ENCODE measurements around the gene XRCC1. TPM values are rescaled to one million over a fixed set of nuclear protein-coding genes. Genes with fewer than 3 reads are reported as not detected.

Gene XRCC1
- polyA plus RNA-seq, 1 donor from 2014 or later: 18.6 TPM

- Histone ChIP-seq H3K9me3 (ENCODE audit: low read length) (no peaks in the 10 kb centered on the region), H3K9me2 (ENCODE audit: insufficient read depth, low read length) (no peaks in the 10 kb centered on the region), H3K27me3 (ENCODE audit: insufficient read depth, low read depth, low read length) (peaks cover 5% of the 10 kb centered on the region), H3K9ac (ENCODE audit: low read length) (no peak overlapping the region), H4K20me1 (ENCODE audit: insufficient read depth) (no peaks in the 10 kb centered on the region), H3F3A (ENCODE audit: insufficient read depth, low read length, poor library complexity, severe bottlenecking) (no peaks in the 10 kb centered on the region), H3K4me2 (ENCODE audit: low read length) (no peak overlapping the region), H3K36me3 (ENCODE audit: insufficient read depth, low read length) (no peaks in the 10 kb centered on the region), H3K4me3 (ENCODE audit: low read length) (no peak overlapping the region), H3K27ac (ENCODE audit: low read length) (no peak overlapping the region), H3K79me2 (replicated peaks; ENCODE audit: insufficient read depth, low read length) (no peaks in the 10 kb centered on the region), H2AFZ (ENCODE audit: low read depth, low read length) (no peak overlapping the region)
- TF ChIP-seq SMC3 (conservative IDR thresholded peaks at IDR 0.05; ENCODE audit: poor library complexity) (no peak), TAF1 (IDR thresholded peaks at IDR 0.05; ENCODE audit: low read depth) (no peak), REST (IDR thresholded peaks at IDR 0.05; ENCODE audit: borderline replicate concordance) (no peak), EZH2 (IDR thresholded peaks at IDR 0.05; ENCODE audit: borderline replicate concordance, insufficient read depth, low read length, poor library complexity, severe bottlenecking) (no peak), EP300 (conservative IDR thresholded peaks at IDR 0.05; ENCODE audit: poor library complexity, severe bottlenecking) (no peak), CTCF (IDR thresholded peaks at IDR 0.05; ENCODE audit: poor library complexity, severe bottlenecking) (no peak), RAD21 (conservative IDR thresholded peaks at IDR 0.05) (no peak), POLR2AphosphoS5 (IDR thresholded peaks at IDR 0.05) (no peak)
These were observed 69.4 kb downstream of the XRCC1 start for GRCh38 chr19:43505941-43506340.

GRCh38 chr19:43505186-43505456 is 70.2 kb downstream of the XRCC1 start:
- Histone ChIP-seq H3K27me3 (ENCODE audit: insufficient read depth, low read depth, low read length) (peaks cover 5% of the 10 kb centered on the region), H2AFZ (ENCODE audit: low read depth, low read length) (no peak overlapping the region), H3K9me2 (ENCODE audit: insufficient read depth, low read length) (no peaks in the 10 kb centered on the region), H3K36me3 (ENCODE audit: insufficient read depth, low read length) (no peaks in the 10 kb centered on the region), H4K20me1 (ENCODE audit: insufficient read depth) (no peaks in the 10 kb centered on the region), H3K9ac (ENCODE audit: low read length) (no peak overlapping the region), H3K9me3 (ENCODE audit: low read length) (no peaks in the 10 kb centered on the region), H3F3A (ENCODE audit: insufficient read depth, low read length, poor library complexity, severe bottlenecking) (no peaks in the 10 kb centered on the region), H3K4me3 (ENCODE audit: low read length) (peak overlapping the region; percentile 81), H3K79me2 (replicated peaks; ENCODE audit: insufficient read depth, low read length) (no peaks in the 10 kb centered on the region), H3K4me2 (ENCODE audit: low read length) (no peak overlapping the region), H3K27ac (ENCODE audit: low read length) (no peak overlapping the region)
- TF ChIP-seq EZH2 (IDR thresholded peaks at IDR 0.05; ENCODE audit: borderline replicate concordance, insufficient read depth, low read length, poor library complexity, severe bottlenecking) (no peak), SMC3 (conservative IDR thresholded peaks at IDR 0.05; ENCODE audit: poor library complexity) (no peak), TAF1 (IDR thresholded peaks at IDR 0.05; ENCODE audit: low read depth) (no peak), CTCF (IDR thresholded peaks at IDR 0.05; ENCODE audit: poor library complexity, severe bottlenecking) (no peak), POLR2AphosphoS5 (IDR thresholded peaks at IDR 0.05) (no peak), EP300 (conservative IDR thresholded peaks at IDR 0.05; ENCODE audit: poor library complexity, severe bottlenecking) (no peak), RAD21 (conservative IDR thresholded peaks at IDR 0.05) (no peak), MXI1 (conservative IDR thresholded peaks at IDR 0.05; ENCODE audit: poor library complexity, severe bottlenecking) (no peak), REST (IDR thresholded peaks at IDR 0.05; ENCODE audit: borderline replicate concordance) (no peak)

All from neural cell (in vitro differentiated cells).